ENCODE measurements around the gene EEF2K.

DNA sequence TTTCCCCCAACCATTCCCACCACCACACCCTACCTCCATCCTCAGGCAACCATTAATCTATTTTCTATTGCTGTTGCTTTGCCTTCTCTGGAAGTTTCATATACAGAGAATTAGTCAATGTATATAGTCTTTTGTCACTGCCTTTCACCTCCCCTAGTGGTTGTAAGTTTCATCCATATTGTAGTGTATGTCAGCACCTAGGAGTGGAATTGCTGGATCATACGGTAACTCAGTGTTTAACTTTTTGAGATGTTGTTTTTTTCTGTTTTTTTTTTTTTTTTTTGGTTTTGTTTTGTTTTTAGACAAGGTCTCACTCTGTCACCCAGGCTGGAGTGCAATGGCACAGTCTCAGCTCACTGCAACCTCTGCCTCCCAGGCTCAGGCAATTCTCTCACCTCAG is 16.9 kb downstream of the EEF2K start:
- TF ChIP-seq, protein P1, sequence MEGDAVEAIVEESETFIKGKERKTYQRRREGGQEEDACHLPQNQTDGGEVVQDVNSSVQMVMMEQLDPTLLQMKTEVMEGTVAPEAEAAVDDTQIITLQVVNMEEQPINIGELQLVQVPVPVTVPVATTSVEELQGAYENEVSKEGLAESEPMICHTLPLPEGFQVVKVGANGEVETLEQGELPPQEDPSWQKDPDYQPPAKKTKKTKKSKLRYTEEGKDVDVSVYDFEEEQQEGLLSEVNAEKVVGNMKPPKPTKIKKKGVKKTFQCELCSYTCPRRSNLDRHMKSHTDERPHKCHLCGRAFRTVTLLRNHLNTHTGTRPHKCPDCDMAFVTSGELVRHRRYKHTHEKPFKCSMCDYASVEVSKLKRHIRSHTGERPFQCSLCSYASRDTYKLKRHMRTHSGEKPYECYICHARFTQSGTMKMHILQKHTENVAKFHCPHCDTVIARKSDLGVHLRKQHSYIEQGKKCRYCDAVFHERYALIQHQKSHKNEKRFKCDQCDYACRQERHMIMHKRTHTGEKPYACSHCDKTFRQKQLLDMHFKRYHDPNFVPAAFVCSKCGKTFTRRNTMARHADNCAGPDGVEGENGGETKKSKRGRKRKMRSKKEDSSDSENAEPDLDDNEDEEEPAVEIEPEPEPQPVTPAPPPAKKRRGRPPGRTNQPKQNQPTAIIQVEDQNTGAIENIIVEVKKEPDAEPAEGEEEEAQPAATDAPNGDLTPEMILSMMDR (IDR thresholded peaks at IDR 0.05), result no peak
- TF ChIP-seq POLR2A (IDR thresholded peaks at IDR 0.05), result no peak

Measured in thyroid gland (tissue), 4 donors.